Measurements from ENCODE around the gene TPI1.

- peak; percentile 9 for TF ChIP-seq ATF3 (IDR thresholded peaks at IDR 0.05)
- peak; percentile 3 for TF ChIP-seq CTCF (IDR thresholded peaks at IDR 0.05; ENCODE audit: low read depth, low read length, missing input control)
- TF ChIP-seq GABPA (IDR thresholded peaks at IDR 0.05 in 1 of 2, conservative IDR thresholded peaks at IDR 0.05 in 1 of 2) = peak in 1 of 2 donors; percentile 12
- TF ChIP-seq MAX (IDR thresholded peaks at IDR 0.05) = no peak
- peak; percentile 88 for TF ChIP-seq TAF1 (conservative IDR thresholded peaks at IDR 0.05)
- peak; percentile 63 to 73 for TF ChIP-seq RXRA (IDR thresholded peaks at IDR 0.05)
- TF ChIP-seq RAD21 (IDR thresholded peaks at IDR 0.05) = no peak
- peak; percentile 99 for TF ChIP-seq SP1 (IDR thresholded peaks at IDR 0.05)
- TF ChIP-seq EGR1 (IDR thresholded peaks at IDR 0.05; ENCODE audit: low read depth in 2 of 2) = no peak
- no peak for TF ChIP-seq YY1 (IDR thresholded peaks at IDR 0.05)
- TF ChIP-seq JUND (IDR thresholded peaks at IDR 0.05) = peak in 1 of 2 donors; percentile 52
- TF ChIP-seq REST (IDR thresholded peaks at IDR 0.05) = no peak
Observed at GRCh38 chr12:6851153-6851920, 16.0 kb upstream of the TPI1 start, which contains the start of gene CDCA3.

All from liver (tissue), 3 donors.